ENCODE data around the gene SCAPER. TPM values are rescaled to one million over a fixed set of nuclear protein-coding genes. Genes with fewer than 3 reads are reported as not detected.

The SCAPER gene
- total RNA-seq, 1 experiment from 2014 or later: 14.7 TPM

- no peak overlapping the region for H3K9ac ChIP-seq (ENCODE audit: low read length)
- POLR2A ChIA-PET: interaction anchor here (0.8 to 1.3 kb wide), 2 partner anchors 22 to 23 kb away, joined by 3 to 4 read pairs; no protein-coding TSS in a partner anchor
- intact Hi-C loops (cut with micrococcal nuclease): loop anchor here (10.0 kb wide), 1 partner anchor 510 kb away; no protein-coding TSS in a partner anchor
- no peaks in the 10 kb centered on the region for H3K36me3 ChIP-seq (ENCODE audit: control insufficient read depth in 1 of 2, insufficient read depth in 2 of 2, low read length in 2 of 2)
- H3K4me3 ChIP-seq (replicated peaks in 1 of 2; ENCODE audit: low read depth in 1 of 2, low read length in 2 of 2): no peak overlapping the region
- H4K20me1 ChIP-seq (ENCODE audit: insufficient read depth): no peaks in the 10 kb centered on the region
- CTCF ChIA-PET: interaction anchor here (0.6 to 1.2 kb wide), 5 partner anchors 22 to 405 kb away, joined by 3 to 6 read pairs (median 3); no protein-coding TSS in a partner anchor
- peak overlapping the region; percentile 70; the same call in 1 of the 2 replicates for H3K27ac ChIP-seq (ENCODE audit: low read depth, low read length)
- no peak overlapping the region for H2AFZ ChIP-seq (ENCODE audit: low read depth, low read length, poor library complexity, severe bottlenecking)
- no peaks in the 10 kb centered on the region for H3K9me2 ChIP-seq (ENCODE audit: insufficient read depth)
- H3K27me3 ChIP-seq (ENCODE audit: insufficient read depth, low read length): no peaks in the 10 kb centered on the region
- TF ChIP-seq ZFX (IDR thresholded peaks at IDR 0.05) (no peak), EZH2phosphoT487 (IDR thresholded peaks at IDR 0.05; ENCODE audit: borderline replicate concordance) (no peak), POLR2AphosphoS5 (IDR thresholded peaks at IDR 0.05; ENCODE audit: low read depth, low read length) (no peak)
- peaks cover 10 to 25% of the 10 kb centered on the region in 2 experiments; a peak in 3 of 4 replicates for H3K4me1 ChIP-seq (ENCODE audit: control insufficient read depth in 1 of 2, insufficient read depth in 2 of 2, low read length in 2 of 2)
- no peaks in the 10 kb centered on the region for H3K9me3 ChIP-seq (ENCODE audit: control insufficient read depth in 1 of 2, insufficient read depth in 1 of 2, low read depth in 1 of 2, low read length in 2 of 2)
- H3K79me2 ChIP-seq (ENCODE audit: insufficient read depth, low read length): peaks cover 11% of the 10 kb centered on the region
- DNase-seq (ENCODE audit: low read depth, low spot score) (no peak), ATAC-seq (no peak)
- no peak overlapping the region for H3K4me2 ChIP-seq (ENCODE audit: low read length)
- BruUV-seq (replicated peaks): no TSS peak
- RAD21 ChIA-PET (ENCODE audit: low non-redundant PET in 1 of 2, low total read pairs in 2 of 2, uncharacterized antibody in 2 of 2, unreplicated experiment in 2 of 2): no interaction called here
These were observed 570.5 kb downstream of the SCAPER start for GRCh38 chr15:76334438-76335306.

GRCh38 chr15:76333720-76334437 lies 571.3 kb downstream of the SCAPER start:
- Histone ChIP-seq H3K9me3 (ENCODE audit: control insufficient read depth in 1 of 2, insufficient read depth in 1 of 2, low read depth in 1 of 2, low read length in 2 of 2) (no peaks in the 10 kb centered on the region), H3K4me1 (ENCODE audit: control insufficient read depth in 1 of 2, insufficient read depth in 2 of 2, low read length in 2 of 2) (peaks cover 10 to 30% of the 10 kb centered on the region in 2 experiments; a peak in 3 of 4 replicates), H3K36me3 (ENCODE audit: control insufficient read depth in 1 of 2, insufficient read depth in 2 of 2, low read length in 2 of 2) (no peaks in the 10 kb centered on the region), H3K4me3 (replicated peaks in 1 of 2; ENCODE audit: low read depth in 1 of 2, low read length in 2 of 2) (no peak overlapping the region), H3K27me3 (ENCODE audit: insufficient read depth, low read length) (no peaks in the 10 kb centered on the region), H4K20me1 (ENCODE audit: insufficient read depth) (no peaks in the 10 kb centered on the region), H3K9me2 (ENCODE audit: insufficient read depth) (no peaks in the 10 kb centered on the region), H3K27ac (ENCODE audit: low read depth, low read length) (no peak overlapping the region), H3K4me2 (ENCODE audit: low read length) (peak overlapping the region; percentile 6; the same call in 1 of the 2 replicates), H3K9ac (ENCODE audit: low read length) (no peak overlapping the region), H3K79me2 (ENCODE audit: insufficient read depth, low read length) (peaks cover 11% of the 10 kb centered on the region), H2AFZ (ENCODE audit: low read depth, low read length, poor library complexity, severe bottlenecking) (no peak overlapping the region)
- intact Hi-C loops (cut with micrococcal nuclease): loop anchor here (10.0 kb wide), 1 partner anchor 511 kb away; no protein-coding TSS in a partner anchor
- DNase-seq (ENCODE audit: low read depth, low spot score) (no peak), ATAC-seq (peak; percentile 30)
- ChIA-PET CTCF (interaction anchor here (0.7 to 1.2 kb wide), 5 partner anchors 12 to 148 kb away, joined by 3 to 6 read pairs (median 3); no protein-coding TSS in a partner anchor), POLR2A (interaction anchor here (0.8 kb wide), 1 partner anchor 21 kb away, joined by 3 read pairs; no protein-coding TSS in a partner anchor), RAD21 (ENCODE audit: low non-redundant PET in 1 of 2, low total read pairs in 2 of 2, uncharacterized antibody in 2 of 2, unreplicated experiment in 2 of 2) (no interaction called here)
- no peak for TF ChIP-seq YY1 (IDR thresholded peaks at IDR 0.05; ENCODE audit: extremely low read depth, insufficient replicate concordance, low read depth, low read length)
- no peak for TF ChIP-seq POLR2A (IDR thresholded peaks at IDR 0.05; ENCODE audit: borderline replicate concordance, extremely low read depth, insufficient read depth, insufficient read length)
- TF ChIP-seq TCF7L2 (IDR thresholded peaks at IDR 0.05; ENCODE audit: borderline replicate concordance, extremely low read depth, insufficient read depth, insufficient read length): no peak
- TF ChIP-seq CBX3 (IDR thresholded peaks at IDR 0.05; ENCODE audit: low read depth): no peak
- TF ChIP-seq CEBPB (IDR thresholded peaks at IDR 0.05; ENCODE audit: low read depth): no peak
- TF ChIP-seq ATF3 (IDR thresholded peaks at IDR 0.05): no peak
- TF ChIP-seq RAD21 (IDR thresholded peaks at IDR 0.05; ENCODE audit: low read depth): peak; percentile 64
- TF ChIP-seq EGR1 (IDR thresholded peaks at IDR 0.05; ENCODE audit: low read depth): no peak
- TF ChIP-seq JUND (IDR thresholded peaks at IDR 0.05): no peak
- no peak for TF ChIP-seq SRF (IDR thresholded peaks at IDR 0.05; ENCODE audit: low read depth)
- peak; percentile 34 to 49 (median 37); a peak in 5 of 6 replicates for TF ChIP-seq CTCF (IDR thresholded peaks at IDR 0.05 in 2 of 3, conservative IDR thresholded peaks at IDR 0.05 in 1 of 3; ENCODE audit: borderline replicate concordance in 1 of 3, insufficient read depth in 1 of 3, low read depth in 2 of 3, low read length in 2 of 3)
- BruUV-seq (replicated peaks): no TSS peak

All from HCT116 (cell line).